CD14-positive monocyte (primary cell): Measurements from ENCODE around the gene GNB4. TPM values are rescaled to one million over a fixed set of nuclear protein-coding genes. Genes with fewer than 3 reads are reported as not detected.

Source experiments
- DNase-seq, 3 donors: peaks; one replicate each; pipeline ENCODE4 v3.0.0-alpha.2; 2011 to 2022
- H2AFZ ChIP-seq: 2 replicates; pipeline ENCODE4 v1.6.0; 2012; ENCODE audit warnings: mild to moderate bottlenecking, low read depth, low read length, inconsistent platforms; ENCODE audit not compliant: insufficient read depth, poor library complexity, severe bottlenecking
- H3K27ac ChIP-seq, 2 donors: 1 replicate in 1 of 2; 2 replicates in 1 of 2; pipeline ENCODE4 v1.5.1; 2012 to 2013; ENCODE audit warnings: low read length in 2 of 2, control low read depth in 1 of 2, inconsistent platforms in 1 of 2, low read depth in 1 of 2, mild to moderate bottlenecking in 1 of 2
- H3K27me3 ChIP-seq, 2 donors: one replicate each; pipeline versions ENCODE4 v1.6.0 to v1.6.1; 2011 to 2013; ENCODE audit warnings: low read length in 2 of 2; ENCODE audit not compliant: control insufficient read depth in 2 of 2, insufficient read depth in 2 of 2
- H3K36me3 ChIP-seq, 2 donors: replicated peaks in 1 of 2; 1 replicate in 1 of 2; 2 replicates in 1 of 2; pipeline versions ENCODE4 v1.5.1 to v1.6.1; 2012 to 2013; ENCODE audit warnings: low read length in 2 of 2, control low read depth in 1 of 2, inconsistent platforms in 1 of 2, mild to moderate bottlenecking in 1 of 2; ENCODE audit not compliant: insufficient read depth in 2 of 2, control insufficient read depth in 1 of 2
- H3K4me1 ChIP-seq, 2 donors: 1 replicate in 1 of 2; 2 replicates in 1 of 2; pipeline versions ENCODE4 v1.5.1 to v1.6.1; 2012 to 2013; ENCODE audit warnings: low read length in 2 of 2, control low read depth in 1 of 2, inconsistent platforms in 1 of 2, mild to moderate bottlenecking in 1 of 2, moderate library complexity in 1 of 2; ENCODE audit not compliant: insufficient read depth in 2 of 2, control insufficient read depth in 1 of 2
- H3K4me2 ChIP-seq: replicated peaks from 2 replicates; pipeline ENCODE3; 2012; ENCODE audit warnings: low read length, moderate library complexity, mild to moderate bottlenecking; ENCODE audit not compliant: poor library complexity, severe bottlenecking; ENCODE audit errors: extremely low read depth
- H3K4me3 ChIP-seq, 3 experiments: fragments of 200-600 bp in 1 of 3; sonication (generic) in 1 of 3; replicated peaks in 1 of 3; 1 replicate in 2 of 3; 2 replicates in 1 of 3; pipeline ENCODE4 v1.5.1; 2011 to 2013; ENCODE audit warnings: low read length in 3 of 3, mild to moderate bottlenecking in 3 of 3, control low read depth in 2 of 3, low read depth in 2 of 3, inconsistent platforms in 1 of 3, moderate library complexity in 1 of 3
- H3K79me2 ChIP-seq: 2 replicates; pipeline ENCODE4 v1.6.0; 2012; ENCODE audit warnings: mild to moderate bottlenecking, control low read depth, inconsistent platforms, low read length, moderate library complexity; ENCODE audit not compliant: insufficient read depth
- H3K9ac ChIP-seq: 2 replicates; pipeline ENCODE4 v1.6.0; 2017; ENCODE audit warnings: low read length, mild to moderate bottlenecking; ENCODE audit not compliant: insufficient read depth, poor library complexity, severe bottlenecking
- H3K9me3 ChIP-seq, 2 donors: replicated peaks in 1 of 2; 1 replicate in 1 of 2; 2 replicates in 1 of 2; pipeline versions ENCODE4 v1.5.1 to v1.6.1; 2012 to 2013; ENCODE audit warnings: low read length in 2 of 2, control low read depth in 1 of 2; ENCODE audit not compliant: control insufficient read depth in 1 of 2, insufficient read depth in 1 of 2
- H4K20me1 ChIP-seq: 2 replicates; pipeline ENCODE4 v1.6.0; 2012; ENCODE audit warnings: mild to moderate bottlenecking, low read length, control low read depth, moderate library complexity; ENCODE audit not compliant: insufficient read depth
- H3K27ac Mint-ChIP-seq, 7 donors: one replicate each; pipeline ENCODE4 v1.8.0; 2020; ENCODE audit warnings: mild to moderate bottlenecking in 7 of 7, mixed read lengths in 7 of 7, moderate library complexity in 6 of 7, inconsistent platforms in 2 of 7
- H3K27me3 Mint-ChIP-seq, 3 donors: one replicate each; pipeline ENCODE4 v1.8.0; 2021 to 2022; ENCODE audit warnings: low read depth in 3 of 3, mild to moderate bottlenecking in 3 of 3, mixed read lengths in 3 of 3, moderate library complexity in 3 of 3, inconsistent platforms in 1 of 3
- H3K36me3 Mint-ChIP-seq, 2 donors: one replicate each; pipeline ENCODE4 v1.8.0; 2020; ENCODE audit warnings: mixed read lengths in 2 of 2, inconsistent platforms in 1 of 2, mild to moderate bottlenecking in 1 of 2
- H3K4me1 Mint-ChIP-seq: one replicate; pipeline ENCODE4 v1.8.0; 2020; ENCODE audit warnings: mild to moderate bottlenecking, mixed read lengths
- H3K4me3 Mint-ChIP-seq, 2 donors: one replicate each; pipeline ENCODE4 v1.8.0; 2020; ENCODE audit warnings: mild to moderate bottlenecking in 2 of 2, mixed read lengths in 2 of 2, moderate library complexity in 1 of 2
- H3K9me3 Mint-ChIP-seq, 7 donors: one replicate each; pipeline ENCODE4 v1.8.0; 2020 to 2022; ENCODE audit warnings: mixed read lengths in 7 of 7, mild to moderate bottlenecking in 6 of 7, moderate library complexity in 6 of 7, inconsistent platforms in 2 of 7
- WGBS: methylation state at CpG from one replicate; pipeline ENCODE4 v1.1.5; 2013; ENCODE audit warnings: missing lambda C conversion rate; ENCODE audit not compliant: insufficient coverage; 5-methylcytosine and 5-hydroxymethylcytosine counted together
- intact Hi-C, 2 donors: fragments of 100-400 bp; cut with micrococcal nuclease; formaldehyde crosslinking; loops; one replicate each; pipeline versions ENCODE4 v1.15.0 to v1.15.1; 2023
- polyA plus RNA-seq, 3 donors: library from polyadenylated mRNA; depleted of rRNA in 1 of 3; unstranded in 2 of 3; stranded (reverse) in 1 of 3; fragments of 300-500 nt in 2 of 3; fragments of >200 nt in 1 of 3; fragmentation: Illumina TruSeq in 2 of 3; gene quantifications; 1 replicate in 2 of 3; 2 replicates in 1 of 3; pipeline ENCODE4 v1.2.3, GENCODE V29; 2012 to 2021
- TF ChIP-seq, protein P1 (sequence below): fragments of 200-600 bp; IDR thresholded peaks from one replicate; pipeline ENCODE4 v1.8.0; 2022; ENCODE audit warnings: antibody characterized with exemption, mild to moderate bottlenecking

GNB4 gene
- polyA plus RNA-seq, 3 donors, result 15.4 to 65.1 (median 63.5) TPM

DNA sequence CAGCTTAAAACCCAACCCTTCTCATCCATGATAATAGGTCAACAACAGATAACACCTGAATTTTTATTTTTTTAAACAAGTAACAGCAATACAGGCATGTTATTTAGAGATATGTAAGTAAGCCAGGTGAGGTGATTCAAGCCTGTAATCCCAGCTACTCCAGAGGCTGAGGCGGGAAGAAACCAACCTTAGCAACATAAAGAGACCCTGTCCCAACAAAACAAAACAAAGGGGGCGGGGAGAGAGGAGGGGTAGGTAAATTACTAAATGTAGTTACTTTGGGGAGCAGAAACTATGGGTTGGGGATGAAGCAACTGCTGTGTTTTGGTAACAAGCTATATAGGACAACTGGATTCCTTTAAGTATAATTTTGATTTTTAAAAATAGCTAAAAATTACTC lies 47.0 kb downstream of the GNB4 start:
- Histone ChIP-seq H2AFZ (no peak overlapping the region), H4K20me1 (no peaks in the 10 kb centered on the region), H3K36me3 (peaks cover 67 to 88% of the 10 kb centered on the region in 2 donors), H3K27me3 (no peaks in the 10 kb centered on the region), H3K4me2 (no peak overlapping the region), H3K79me2 (no peaks in the 10 kb centered on the region), H3K4me1 (no peaks in the 10 kb centered on the region), H3K9me3 (no peaks in the 10 kb centered on the region), H3K27ac (no peak overlapping the region), H3K4me3 (no peak overlapping the region), H3K9ac (no peak overlapping the region)
- H3K4me3 Mint-ChIP-seq, result no peak overlapping the region
- H3K4me1 Mint-ChIP-seq, result no peaks in the 10 kb centered on the region
- DNase-seq, result no peak
- TF ChIP-seq, protein P1, sequence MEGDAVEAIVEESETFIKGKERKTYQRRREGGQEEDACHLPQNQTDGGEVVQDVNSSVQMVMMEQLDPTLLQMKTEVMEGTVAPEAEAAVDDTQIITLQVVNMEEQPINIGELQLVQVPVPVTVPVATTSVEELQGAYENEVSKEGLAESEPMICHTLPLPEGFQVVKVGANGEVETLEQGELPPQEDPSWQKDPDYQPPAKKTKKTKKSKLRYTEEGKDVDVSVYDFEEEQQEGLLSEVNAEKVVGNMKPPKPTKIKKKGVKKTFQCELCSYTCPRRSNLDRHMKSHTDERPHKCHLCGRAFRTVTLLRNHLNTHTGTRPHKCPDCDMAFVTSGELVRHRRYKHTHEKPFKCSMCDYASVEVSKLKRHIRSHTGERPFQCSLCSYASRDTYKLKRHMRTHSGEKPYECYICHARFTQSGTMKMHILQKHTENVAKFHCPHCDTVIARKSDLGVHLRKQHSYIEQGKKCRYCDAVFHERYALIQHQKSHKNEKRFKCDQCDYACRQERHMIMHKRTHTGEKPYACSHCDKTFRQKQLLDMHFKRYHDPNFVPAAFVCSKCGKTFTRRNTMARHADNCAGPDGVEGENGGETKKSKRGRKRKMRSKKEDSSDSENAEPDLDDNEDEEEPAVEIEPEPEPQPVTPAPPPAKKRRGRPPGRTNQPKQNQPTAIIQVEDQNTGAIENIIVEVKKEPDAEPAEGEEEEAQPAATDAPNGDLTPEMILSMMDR, result no peak
- WGBS, result no CpG with 5 or more reads among the region's 2 CpGs
- no peaks in the 10 kb centered on the region for H3K9me3 Mint-ChIP-seq
- no peaks in the 10 kb centered on the region for H3K27me3 Mint-ChIP-seq
- H3K27ac Mint-ChIP-seq, result no peak overlapping the region
- intact Hi-C loops, result no loop called here
- H3K36me3 Mint-ChIP-seq, result peaks cover 73 to 88% of the 10 kb centered on the region in 2 donors

DNA sequence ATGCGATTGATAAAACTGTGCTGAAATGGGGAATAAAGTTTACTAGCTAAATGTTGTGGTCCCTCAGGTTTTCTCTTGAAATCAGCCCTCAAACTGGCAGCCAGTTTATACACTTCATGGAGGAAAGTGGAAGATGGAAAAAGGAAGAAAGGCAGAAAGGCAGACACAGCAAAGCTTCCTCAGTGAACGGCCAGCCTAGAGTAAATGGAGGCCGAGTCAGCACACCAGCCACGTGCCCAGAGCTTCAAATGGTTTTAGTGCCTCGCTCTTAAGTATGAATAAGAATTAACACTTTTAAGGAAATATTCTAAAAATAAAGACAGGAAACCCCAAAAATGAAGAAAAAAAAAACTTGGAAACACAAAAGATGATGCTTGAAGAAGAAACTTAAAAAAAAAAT lies 48.3 kb downstream of the GNB4 start:
- Histone ChIP-seq H3K79me2 (no peaks in the 10 kb centered on the region), H2AFZ (no peak overlapping the region), H3K4me1 (no peaks in the 10 kb centered on the region), H3K4me3 (no peak overlapping the region), H3K27ac (no peak overlapping the region), H3K4me2 (no peak overlapping the region), H3K9me3 (no peaks in the 10 kb centered on the region), H3K36me3 (peaks cover 70 to 92% of the 10 kb centered on the region in 2 donors), H3K27me3 (no peaks in the 10 kb centered on the region), H4K20me1 (no peaks in the 10 kb centered on the region), H3K9ac (no peak overlapping the region)
- Mint-ChIP-seq H3K27ac (no peak overlapping the region), H3K4me1 (no peaks in the 10 kb centered on the region), H3K4me3 (no peak overlapping the region), H3K36me3 (peaks cover 67 to 85% of the 10 kb centered on the region in 2 donors), H3K27me3 (no peaks in the 10 kb centered on the region), H3K9me3 (no peaks in the 10 kb centered on the region)
- intact Hi-C loops, result no loop called here
- WGBS, result 78% methylated on average over 1 of the region's 5 CpGs
- TF ChIP-seq, protein P1, result no peak
- no peak for DNase-seq
